Metanephros (tissue), 1 donor: Measurements from ENCODE around the gene TTC38. TPM values are rescaled to one million over a fixed set of nuclear protein-coding genes. Genes with fewer than 3 reads are reported as not detected.

Experiments
- total RNA-seq: library from RNA; depleted of rRNA; stranded (reverse); fragments of >200 nt; gene quantifications from one replicate; pipeline ENCODE4 v1.2.3, GENCODE V29; 2014

The TTC38 gene
- 64.1 TPM for total RNA-seq

GRCh38 chr22:46267431-46268279 is at the start of gene TTC38:
Gene TTC38 (plus strand): TSS chr22:46268008. CDS start chr22:46268040, 32 bp downstream.

GRCh38 chr22:46250035-46250782 is 17.6 kb upstream of the TTC38 start, which contains the start of gene CDPF1:
Gene CDPF1 (minus strand): TSS chr22:46250293. CDS start chr22:46248284, 2,009 bp downstream.

GRCh38 chr22:46263216-46263590 is 4.6 kb upstream of the TTC38 start, which contains the start of gene PKDREJ:
Gene PKDREJ (minus strand): TSS chr22:46263343. CDS start chr22:46263322, 21 bp downstream.

DNA sequence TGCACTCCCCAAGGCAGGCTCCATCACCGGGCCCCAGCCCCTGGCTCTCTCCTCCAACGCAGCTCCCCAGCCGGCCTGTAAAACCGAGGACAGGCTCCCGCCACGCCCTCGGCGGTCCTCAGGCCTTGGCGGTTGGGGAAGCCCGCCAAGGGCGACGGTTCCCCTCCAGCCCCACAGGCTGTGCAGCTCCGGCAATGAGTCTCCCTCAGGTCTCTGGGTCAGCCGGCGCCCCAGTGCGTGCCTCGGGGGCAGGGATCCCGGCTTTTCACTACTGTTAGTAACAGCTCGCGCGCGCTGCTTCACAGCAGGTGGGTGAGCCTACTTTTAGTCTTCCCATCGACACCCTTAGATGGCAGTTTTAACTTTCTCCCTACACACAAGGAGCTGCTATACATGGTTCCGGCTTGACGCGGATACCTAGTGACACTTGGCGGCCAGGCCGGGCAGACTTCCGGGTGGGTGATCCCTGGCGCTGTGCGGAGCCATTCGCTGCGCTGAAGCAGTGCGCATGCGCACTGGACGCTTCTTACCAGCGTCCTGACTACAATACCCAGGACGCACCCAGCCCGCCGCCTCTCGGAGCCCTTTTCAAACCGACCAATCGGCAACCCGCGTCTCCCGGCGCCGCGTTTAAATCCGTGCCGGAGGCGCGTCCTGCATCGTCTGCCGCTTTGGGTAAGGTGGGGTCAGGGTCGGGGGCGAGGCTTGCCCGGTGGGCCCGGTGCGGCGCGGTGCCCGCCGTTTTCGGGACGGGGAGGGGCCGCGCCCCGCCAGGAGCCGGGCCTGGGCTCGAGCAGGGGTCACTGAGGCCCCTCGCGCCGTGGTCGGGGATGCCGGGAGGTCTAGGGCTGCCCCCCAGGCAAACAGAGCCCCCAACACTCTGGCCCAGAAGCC is 28.7 kb downstream of the TTC38 start, which contains the start of gene GTSE1:
GTSE1 (plus strand) TSS at position 614 of the 894 bp plus-strand sequence. CDS start 531 bp downstream, outside the sequence.

GRCh38 chr22:46335201-46336118 is 67.7 kb downstream of the TTC38 start, which contains the start of gene TRMU:
Gene TRMU (plus strand): TSS chr22:46335714. CDS start chr22:46335765, 51 bp downstream.

Other genes starting within 250 kb of the TTC38 start
- 43.5 TPM for gene PPARA, start 117.5 kb upstream of the TTC38 start, total RNA-seq
- gene CDPF1, start 17.7 kb upstream of the TTC38 start, total RNA-seq, result 19.7 TPM
- 0.12 TPM for gene PKDREJ, start 4.7 kb upstream of the TTC38 start, total RNA-seq
- 8.6 TPM for gene GTSE1, start 28.9 kb downstream of the TTC38 start, total RNA-seq
- gene TRMU, start 67.7 kb downstream of the TTC38 start, total RNA-seq, result 63.2 TPM